ENCODE results near the gene FRAS1. TPM values are rescaled to one million over a fixed set of nuclear protein-coding genes. Genes with fewer than 3 reads are reported as not detected.

FRAS1 gene
- total and polyA plus RNA-seq, 2 of the 8 experiments (the other 6 are each of a cell fraction or from before 2014, with no cell fraction given) = 38.5 to 109 TPM

- no peak overlapping the region for H3K23ac ChIP-seq (ENCODE audit: insufficient read length)
- FAIRE-seq (no peak), DNase-seq (ENCODE audit: low read depth in 1 of 2, low spot score in 2 of 2) (no peak)
- peak overlapping the region in 1 of 4 experiments; percentile 34; a peak in 1 of 7 replicates for H3K9ac ChIP-seq (replicated peaks in 1 of 4; ENCODE audit: extremely low read depth in 1 of 4, low read depth in 3 of 4, low read length in 3 of 4)
- H2BK5ac ChIP-seq (ENCODE audit: low read depth, low read length) = no peak overlapping the region
- H2AFZ ChIP-seq (ENCODE audit: low read length) = no peak overlapping the region
- H3K23me2 ChIP-seq (ENCODE audit: low read depth, low read length) = no peaks in the 10 kb centered on the region
- H3K27ac ChIP-seq (ENCODE audit: low read depth, low read length) = no peak overlapping the region
- no peaks in the 10 kb centered on the region for H3K36me3 ChIP-seq (ENCODE audit: control insufficient read depth in 2 of 4, insufficient read depth in 4 of 4, low read length in 3 of 4)
- peaks cover 6% of the 10 kb centered on the region; the same call in 1 of the 2 replicates for H3K79me1 ChIP-seq (ENCODE audit: low read depth, low read length)
- no peak overlapping the region for H3K4ac ChIP-seq (replicated peaks; ENCODE audit: insufficient read length, low read depth, low read length)
- H3K18ac ChIP-seq (ENCODE audit: extremely low read depth, low read length) = no peak overlapping the region
- H2BK12ac ChIP-seq (ENCODE audit: low read depth, low read length) = no peak overlapping the region
- no peak overlapping the region for H4K5ac ChIP-seq (ENCODE audit: insufficient read length, low read depth, low read length)
- no peaks in the 10 kb centered on the region for H3K27me3 ChIP-seq (replicated peaks in 1 of 4; ENCODE audit: control insufficient read depth in 3 of 4, extremely low read depth in 1 of 4, insufficient read depth in 3 of 4, low read length in 3 of 4)
- no peak overlapping the region for H3K14ac ChIP-seq (ENCODE audit: insufficient read length)
- H3K4me3 ChIP-seq (ENCODE audit: extremely low read depth in 1 of 4, insufficient read depth in 2 of 4, low read depth in 3 of 4, low read length in 4 of 4) = no peak overlapping the region
- H2BK20ac ChIP-seq (ENCODE audit: low read length) = no peak overlapping the region
- CTCF ChIA-PET (ENCODE audit: partially characterized antibody) = no interaction called here
- H3K4me1 ChIP-seq (replicated peaks in 1 of 4; ENCODE audit: control insufficient read depth in 3 of 4, insufficient read depth in 4 of 4, low read length in 3 of 4) = peaks cover 1 to 18% (median 13%) of the 10 kb centered on the region in 4 experiments; a peak in 5 of 7 replicates
- no peak overlapping the region for H2AK5ac ChIP-seq (ENCODE audit: low read depth, low read length)
- H3K79me2 ChIP-seq (ENCODE audit: control insufficient read depth in 1 of 2, insufficient read depth in 2 of 2, low read length in 2 of 2) = peaks cover 0 to 86% of the 10 kb centered on the region in 2 experiments; a peak in 3 of 4 replicates
- no peak for TF ChIP-seq SIRT6 (IDR thresholded peaks at IDR 0.05; ENCODE audit: low read length)
- no peak for TF ChIP-seq PHF8 (conservative IDR thresholded peaks at IDR 0.05; ENCODE audit: low read depth, low read length)
- no peak for TF ChIP-seq YY1 (IDR thresholded peaks at IDR 0.05; ENCODE audit: low read depth, low read length)
- no peak for TF ChIP-seq HDAC2 (IDR thresholded peaks at IDR 0.05; ENCODE audit: borderline replicate concordance in 1 of 2, low read depth in 2 of 2, low read length in 2 of 2)
- no peak for TF ChIP-seq TAF1 (IDR thresholded peaks at IDR 0.05; ENCODE audit: low read depth, low read length)
- TF ChIP-seq RXRA (IDR thresholded peaks at IDR 0.05; ENCODE audit: insufficient read depth, low read depth, low read length) = no peak
- TF ChIP-seq CREB1 (IDR thresholded peaks at IDR 0.05) = no peak
- no peak for TF ChIP-seq SP1 (IDR thresholded peaks at IDR 0.05; ENCODE audit: low read depth, low read length)
- no peak for TF ChIP-seq BCL11A (IDR thresholded peaks at IDR 0.05; ENCODE audit: low read depth in 2 of 2, low read length in 2 of 2)
- no peaks in the 10 kb centered on the region for H3K9me3 ChIP-seq (ENCODE audit: insufficient read depth in 2 of 2, low read depth in 1 of 2, low read length in 1 of 2)
- WGBS, 2 experiments (ENCODE audit: extremely low coverage in 1 of 2, insufficient coverage in 1 of 2, insufficient read length in 1 of 2, insufficient replicate concordance in 2 of 2, low coverage in 1 of 2, low lambda C conversion rate in 2 of 2, missing lambda C conversion rate in 1 of 2) = 89% methylated on average over 1 of the region's 1 CpG; no CpG with 5 or more reads in 1 of the 2 experiments
- no peak overlapping the region for H2BK15ac ChIP-seq (ENCODE audit: low read length)
- H2BK120ac ChIP-seq (replicated peaks; ENCODE audit: low read depth, low read length) = no peak overlapping the region
- POLR2A ChIA-PET (ENCODE audit: partially characterized antibody) = interaction anchor here (1.2 kb wide), 1 partner anchor 169 kb away, joined by 3 read pairs; no protein-coding TSS in a partner anchor
- no peak overlapping the region for H3K56ac ChIP-seq (replicated peaks; ENCODE audit: insufficient read length, low read depth, low read length)
- H4K20me1 ChIP-seq (replicated peaks in 1 of 2; ENCODE audit: control insufficient read depth in 1 of 2, insufficient read depth in 2 of 2, low read length in 2 of 2) = peaks cover 1 to 2% of the 10 kb centered on the region in 2 experiments
- H3K4me2 ChIP-seq (ENCODE audit: insufficient read depth in 1 of 2, low read depth in 2 of 2, low read length in 2 of 2) = no peak overlapping the region
- H4K8ac ChIP-seq (ENCODE audit: extremely low read depth, insufficient read depth, low read length) = no peak overlapping the region
- H4K91ac ChIP-seq (replicated peaks; ENCODE audit: insufficient read length, low read length) = no peak overlapping the region
Measured at GRCh38 chr4:78227411-78228057, 170.4 kb downstream of the FRAS1 start.

All from H1 (cell line).